NAMALWA (cell line): ENCODE results near the gene ANKRD36.
A peak's percentile ranks its signal among the peaks of the same experiment; 100 is the strongest.
"Not testable (repeated sequence)": the region's sequence is repeated elsewhere in the genome, so short reads cannot be mapped to it uniquely, and the experiment has no call there.

Experiments used
- DNase-seq: peaks from one replicate; pipeline ENCODE4 v3.0.0-alpha.2; 2015; ENCODE audit warnings: low spot score

ANKRD36 gene

GRCh38 chr2:97113882-97114255, 916 bp downstream of the ANKRD36 start:
- DNase-seq = not testable (repeated sequence)

GRCh38 chr2:97129090-97129489, 16.1 kb downstream of the ANKRD36 start:
- DNase-seq = not testable (repeated sequence)

GRCh38 chr2:97144016-97144415, 31.1 kb downstream of the ANKRD36 start:
- not testable (repeated sequence) for DNase-seq

- DNase-seq = not testable (repeated sequence)
Measured at GRCh38 chr2:97166548-97166947, 53.6 kb downstream of the ANKRD36 start.

GRCh38 chr2:97167938-97168337, 55.0 kb downstream of the ANKRD36 start:
- DNase-seq = not testable (repeated sequence)

GRCh38 chr2:97168583-97168982, 55.6 kb downstream of the ANKRD36 start:
- DNase-seq = not testable (repeated sequence)

- not testable (repeated sequence) for DNase-seq
Measured at GRCh38 chr2:97180391-97180790, 67.4 kb downstream of the ANKRD36 start.

GRCh38 chr2:97195349-97195748, 82.4 kb downstream of the ANKRD36 start:
- DNase-seq = peak; percentile 36

- DNase-seq = not testable (repeated sequence)
Measured at GRCh38 chr2:97197251-97197650, 84.3 kb downstream of the ANKRD36 start.

- DNase-seq = peak; percentile 77
Measured at GRCh38 chr2:97200887-97201286, 87.9 kb downstream of the ANKRD36 start.

GRCh38 chr2:97202643-97203250, 89.8 kb downstream of the ANKRD36 start:
- DNase-seq = not testable (repeated sequence)

- DNase-seq = no peak
Measured at GRCh38 chr2:97210325-97210724, 97.4 kb downstream of the ANKRD36 start.

GRCh38 chr2:97215025-97215424, 102.1 kb downstream of the ANKRD36 start:
- DNase-seq = not testable (repeated sequence)

GRCh38 chr2:97230848-97231585, 118.1 kb downstream of the ANKRD36 start:
- not testable (repeated sequence) for DNase-seq

GRCh38 chr2:97232981-97233380, 120.0 kb downstream of the ANKRD36 start:
- DNase-seq = not testable (repeated sequence)

GRCh38 chr2:97233660-97234295, 120.8 kb downstream of the ANKRD36 start:
- not testable (repeated sequence) for DNase-seq

GRCh38 chr2:97261192-97261591, 148.2 kb downstream of the ANKRD36 start:
- DNase-seq = not testable (repeated sequence)

GRCh38 chr2:97266449-97266848, 153.5 kb downstream of the ANKRD36 start:
- not testable (repeated sequence) for DNase-seq

- no peak for DNase-seq
Measured at GRCh38 chr2:97267411-97268074, 154.6 kb downstream of the ANKRD36 start.

- not testable (repeated sequence) for DNase-seq
Measured at GRCh38 chr2:97268075-97268591, 155.2 kb downstream of the ANKRD36 start.

GRCh38 chr2:97276232-97276798, 163.4 kb downstream of the ANKRD36 start:
- not testable (repeated sequence) for DNase-seq

GRCh38 chr2:97285187-97285586, 172.2 kb downstream of the ANKRD36 start:
- DNase-seq = not testable (repeated sequence)
